HG02840 (cell line): ENCODE measurements around the gene RHO.
"Not testable (repeated sequence)": the region's sequence is repeated elsewhere in the genome, so short reads cannot be mapped to it uniquely, and the experiment has no call there.

Source experiments
- ATAC-seq: cut with Tn5 transposase; IDR thresholded peaks from one replicate; pipeline ENCODE4 v1.9.1; 2021; ENCODE audit warnings: mild to moderate bottlenecking, moderate library complexity, moderate number of reproducible peaks; ENCODE audit not compliant: unreplicated experiment, low FRiP score

Gene RHO

DNA sequence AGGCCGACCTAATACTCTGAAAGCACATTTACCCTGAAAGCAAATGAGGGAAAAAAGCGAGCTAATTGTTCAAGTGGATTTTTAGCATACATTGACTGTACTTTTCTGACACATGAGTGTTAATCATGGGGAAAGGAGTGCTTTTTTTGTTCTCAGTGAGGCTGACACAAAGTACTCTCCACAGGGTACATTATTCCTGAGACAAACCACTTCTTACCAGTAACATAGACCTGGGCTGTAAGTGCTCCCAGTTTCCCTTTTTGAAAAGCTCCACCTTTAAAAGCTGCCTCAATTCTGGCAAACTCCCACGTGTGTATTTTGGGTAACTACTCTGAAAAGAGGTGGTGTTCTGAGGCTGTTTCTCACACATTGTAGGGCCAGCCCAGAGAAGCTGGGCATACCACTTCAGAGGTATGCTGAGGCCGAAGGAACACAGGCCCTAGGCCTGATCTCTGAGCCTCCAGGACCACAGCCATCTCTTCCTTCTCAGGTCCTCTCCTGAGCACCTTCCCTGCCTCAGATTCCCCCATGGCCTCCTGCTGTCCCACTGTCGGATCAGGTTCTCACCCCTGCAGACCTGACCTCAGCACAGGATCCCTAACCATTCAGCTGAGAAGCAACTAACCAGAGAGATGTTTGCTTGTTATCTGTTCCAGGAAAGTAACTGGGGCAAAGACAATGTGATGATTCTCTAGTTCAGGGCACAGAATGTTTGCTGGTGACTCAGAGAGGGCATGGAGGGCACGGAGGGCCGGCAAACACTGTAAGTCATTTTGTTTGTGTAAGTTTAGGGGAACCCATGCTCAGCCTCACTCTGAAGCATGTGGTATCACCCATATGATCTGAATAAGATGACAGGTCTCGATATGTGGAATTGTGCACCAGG lies 29.6 kb upstream of the RHO start:
- not testable (repeated sequence) for ATAC-seq

- ATAC-seq: not testable (repeated sequence)
Measured at GRCh38 chr3:129499604-129500333, 28.7 kb upstream of the RHO start.

GRCh38 chr3:129500334-129500658 lies 28.1 kb upstream of the RHO start:
- ATAC-seq: no peak

DNA sequence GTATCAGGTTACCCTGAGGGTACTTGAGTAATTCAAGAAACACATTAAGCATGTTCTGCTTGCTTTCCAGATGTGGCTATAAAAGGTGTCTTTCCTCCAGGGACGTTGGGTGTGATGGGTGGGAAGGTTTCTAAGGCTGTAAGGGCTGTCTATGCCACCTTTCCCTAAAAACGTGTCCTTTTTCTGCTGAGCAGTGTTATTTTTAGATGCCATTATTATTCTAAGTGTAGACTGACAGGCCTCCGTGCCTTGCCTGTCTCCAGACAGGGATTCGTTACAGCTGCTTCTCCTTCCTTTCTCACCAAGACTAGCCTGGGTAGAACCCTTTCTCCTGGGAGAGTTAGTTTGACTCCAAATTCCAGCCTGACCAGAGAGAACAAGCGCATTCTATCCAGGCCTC lies 26.8 kb upstream of the RHO start:
- ATAC-seq: no peak

DNA sequence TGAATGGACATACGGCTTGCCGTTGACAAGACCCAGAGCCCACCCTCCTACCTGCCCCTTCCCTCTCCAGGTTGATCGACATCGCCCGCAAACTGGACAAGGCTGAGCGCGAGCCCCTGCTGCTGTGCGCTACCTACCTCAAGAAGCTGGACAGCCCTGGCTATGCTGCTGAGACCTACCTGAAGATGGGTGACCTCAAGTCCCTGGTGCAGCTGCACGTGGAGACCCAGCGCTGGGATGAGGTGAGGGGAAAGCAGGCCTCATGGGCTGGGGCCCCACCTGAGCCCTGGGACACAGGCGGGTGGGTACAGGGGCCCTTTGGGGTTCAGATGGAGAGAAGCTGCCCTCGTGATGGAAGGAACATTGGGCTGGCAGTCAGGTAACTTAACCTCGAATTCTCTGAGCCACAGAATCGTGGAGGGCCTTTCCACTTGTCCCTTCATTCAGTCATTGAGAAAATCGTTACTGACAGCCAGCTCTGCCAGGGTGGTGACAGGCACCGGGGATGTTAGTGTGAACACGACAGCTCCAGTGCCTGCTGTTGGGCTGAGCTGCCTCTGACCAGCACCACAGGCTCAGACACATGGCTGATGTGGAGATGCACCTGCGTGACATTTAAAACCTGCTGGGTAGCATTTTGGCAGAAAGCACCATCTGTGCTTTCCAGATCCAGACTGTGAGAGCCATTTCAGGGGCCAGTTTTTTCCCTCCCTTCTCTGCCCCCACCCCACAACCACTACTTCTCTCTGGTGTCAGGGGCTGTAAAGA lies 25.6 kb upstream of the RHO start:
- ATAC-seq: no peak

- no peak for ATAC-seq
Measured at GRCh38 chr3:129503471-129504291, 24.8 kb upstream of the RHO start.

DNA sequence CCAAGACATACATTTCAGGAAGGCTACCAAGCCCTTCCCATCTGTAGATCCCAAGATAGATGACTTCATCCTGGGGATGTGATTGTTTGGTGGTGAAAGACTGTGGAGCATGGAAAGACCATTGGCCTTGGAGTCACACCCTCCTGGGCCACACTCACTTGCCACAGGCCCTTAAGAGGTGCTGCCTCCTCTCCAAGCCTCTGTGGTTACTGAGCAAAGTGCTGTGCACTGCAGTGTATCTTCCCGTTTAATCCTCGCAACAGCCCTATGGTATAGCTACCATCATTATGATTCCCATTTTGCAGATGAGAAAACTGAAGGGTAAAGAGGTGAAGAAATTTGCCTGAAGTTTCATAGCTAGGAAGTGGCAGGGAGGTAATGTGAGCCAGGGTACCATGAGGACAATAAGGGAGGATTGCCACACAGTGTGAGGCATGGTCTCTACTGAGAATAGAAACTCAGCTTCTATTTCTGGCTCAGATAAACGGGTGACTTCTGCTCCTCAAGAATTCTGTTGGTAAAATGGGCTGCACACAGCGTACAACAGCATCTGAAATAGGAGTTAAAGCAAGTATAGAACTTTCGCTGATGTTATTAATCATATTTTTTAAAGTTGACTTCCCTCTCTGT lies 23.9 kb upstream of the RHO start:
- ATAC-seq: no peak

GRCh38 chr3:129505341-129505740 lies 23.1 kb upstream of the RHO start:
- ATAC-seq: no peak

DNA sequence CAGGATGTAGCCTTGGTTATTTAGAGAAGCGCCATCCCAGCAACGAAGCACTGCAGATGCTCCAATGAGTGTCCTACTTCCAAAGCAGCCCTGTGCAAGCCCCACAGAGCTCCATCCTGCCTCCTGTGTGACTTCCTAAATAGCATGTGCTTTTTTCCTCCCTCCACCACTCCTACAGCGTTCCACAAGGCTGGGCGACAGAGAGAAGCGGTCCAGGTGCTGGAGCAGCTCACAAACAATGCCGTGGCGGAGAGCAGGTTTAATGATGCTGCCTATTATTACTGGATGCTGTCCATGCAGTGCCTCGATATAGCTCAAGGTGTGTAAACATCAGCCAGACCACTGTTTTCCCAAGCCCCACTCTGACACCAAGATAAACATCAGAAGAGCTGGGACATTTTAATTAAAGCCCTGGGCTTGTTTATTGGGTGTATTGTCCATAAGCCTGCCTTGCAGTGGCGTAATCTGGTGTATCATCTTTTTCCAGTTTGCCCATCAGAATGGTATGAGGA lies 22.2 kb upstream of the RHO start:
- ATAC-seq: no peak

DNA sequence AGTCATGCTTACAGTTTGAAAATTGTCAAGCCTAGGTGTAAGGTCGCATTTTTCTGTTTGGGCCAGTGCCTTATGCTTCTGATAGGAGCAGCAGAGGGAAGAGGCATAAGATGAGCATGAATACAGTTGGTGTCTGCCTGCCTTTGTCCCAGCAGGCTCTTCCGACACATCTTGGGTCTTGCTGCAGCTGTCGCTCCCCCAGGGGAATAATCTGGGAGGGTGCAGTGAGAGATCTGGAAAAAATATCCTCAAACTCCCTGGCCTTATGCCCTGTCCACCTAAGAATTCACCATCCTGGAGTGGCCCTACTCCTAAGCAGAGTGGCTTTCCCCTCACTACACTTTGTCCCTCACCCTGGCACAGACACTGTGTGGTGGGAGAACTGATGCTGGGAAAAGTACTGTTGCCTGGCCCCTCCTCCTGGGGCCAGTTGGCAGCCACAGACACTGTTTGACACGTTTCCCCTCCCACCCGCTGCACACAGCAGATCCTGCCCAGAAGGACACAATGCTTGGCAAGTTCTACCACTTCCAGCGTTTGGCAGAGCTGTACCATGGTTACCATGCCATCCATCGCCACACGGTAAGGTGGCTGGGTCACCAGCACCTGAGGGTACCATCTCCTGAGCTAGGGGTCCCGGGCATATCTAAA lies 21.1 kb upstream of the RHO start:
- ATAC-seq: no peak

GRCh38 chr3:129512595-129512994 lies 15.8 kb upstream of the RHO start:
- no peak for ATAC-seq

- no peak for ATAC-seq
Measured at GRCh38 chr3:129513705-129514104, 14.7 kb upstream of the RHO start.

DNA sequence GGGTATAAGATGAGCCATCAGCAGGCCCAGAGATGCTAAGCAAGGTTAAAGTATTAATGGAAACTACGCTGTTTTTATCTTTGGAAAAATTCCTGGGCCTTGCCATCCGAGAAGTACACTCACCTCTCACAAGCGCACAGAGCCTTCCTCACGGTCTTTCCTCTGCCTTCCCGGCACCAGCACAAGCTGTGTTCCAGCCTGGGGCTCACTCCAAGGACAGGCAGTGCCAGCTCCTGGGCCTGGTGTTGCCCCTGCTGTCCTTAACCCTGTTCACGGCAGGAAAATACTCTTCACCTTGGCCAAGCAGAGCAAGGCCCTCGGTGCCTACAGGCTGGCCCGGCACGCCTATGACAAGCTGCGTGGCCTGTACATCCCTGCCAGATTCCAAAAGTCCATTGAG lies 14.3 kb upstream of the RHO start:
- no peak for ATAC-seq

- ATAC-seq: no peak
Measured at GRCh38 chr3:129514563-129514962, 13.9 kb upstream of the RHO start.

DNA sequence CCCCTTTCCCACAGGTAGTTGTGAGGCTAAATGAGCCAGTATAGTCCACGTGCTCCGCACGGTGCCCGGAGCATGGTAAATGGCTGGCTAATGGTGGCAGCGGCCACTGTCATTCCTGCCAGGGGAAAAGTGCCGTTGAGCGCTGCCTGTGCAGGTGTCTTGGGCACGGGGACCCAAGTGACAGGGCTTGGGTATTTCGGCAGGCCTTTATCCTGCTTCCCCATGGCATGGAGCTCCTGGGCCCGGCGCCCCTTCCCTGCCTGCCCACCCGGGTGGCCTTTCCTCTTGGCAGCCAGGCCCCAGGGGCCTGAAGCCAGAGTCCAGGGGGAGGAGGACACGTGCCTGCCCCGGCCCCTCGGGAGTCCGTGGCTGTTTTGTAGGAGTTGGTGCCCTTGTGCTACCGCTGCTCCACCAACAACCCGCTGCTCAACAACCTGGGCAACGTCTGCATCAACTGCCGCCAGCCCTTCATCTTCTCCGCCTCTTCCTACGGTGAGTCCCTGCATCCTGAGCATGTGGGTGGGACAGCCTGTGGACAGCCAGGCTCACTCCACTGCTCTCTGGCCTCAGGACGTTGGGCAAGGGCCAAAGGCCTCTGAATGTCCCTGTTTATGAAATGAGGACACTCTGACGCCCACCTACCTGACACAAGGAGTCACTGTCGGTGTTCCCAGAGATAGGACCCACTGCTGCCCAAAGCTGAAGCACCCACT lies 13.2 kb upstream of the RHO start:
- ATAC-seq: not testable (repeated sequence)

DNA sequence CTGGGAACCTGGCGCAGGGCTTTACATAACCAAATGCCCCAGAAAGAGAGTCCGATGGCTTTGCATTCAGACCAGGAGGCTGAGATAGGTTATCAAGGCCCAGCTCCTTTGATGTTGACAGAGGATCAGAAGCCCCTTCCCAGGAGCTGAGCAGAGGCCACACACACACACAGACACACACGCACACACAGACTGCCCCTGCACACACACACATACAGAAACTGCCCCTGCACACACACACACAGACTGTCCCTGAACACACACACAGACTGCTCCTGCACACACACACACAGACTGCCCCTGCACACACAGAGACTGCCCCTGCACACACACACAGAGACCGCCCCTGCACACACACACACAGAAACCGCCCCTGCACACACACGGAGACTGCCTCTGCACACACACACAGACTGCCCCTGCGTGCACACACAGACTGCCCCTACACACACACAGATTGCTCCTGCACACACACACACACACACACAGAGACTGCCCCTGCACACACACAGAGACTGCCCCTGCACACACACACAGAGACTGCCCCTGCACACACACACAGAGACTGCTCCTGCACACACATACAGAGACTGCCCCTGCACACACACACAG lies 12.5 kb upstream of the RHO start:
- ATAC-seq: not testable (repeated sequence)

DNA sequence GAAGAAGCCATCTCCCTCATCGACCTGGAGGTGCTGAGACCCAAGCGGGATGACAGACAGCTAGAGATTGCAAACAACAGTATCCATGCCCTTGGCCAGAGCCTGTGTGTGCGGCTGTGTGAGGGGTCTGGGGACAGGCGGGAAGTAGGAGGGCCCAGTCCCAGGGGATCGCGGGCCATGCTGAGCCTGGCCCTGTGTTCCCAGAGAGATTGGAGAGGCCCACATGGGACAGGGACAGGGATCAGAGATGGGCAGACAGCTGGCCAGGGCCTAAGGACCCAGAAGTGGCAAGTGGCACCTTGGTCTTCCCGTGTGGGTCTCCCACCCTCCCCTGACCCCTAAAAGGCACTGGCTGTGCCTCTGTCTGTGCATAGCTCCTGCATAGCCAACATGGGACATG lies 10.9 kb upstream of the RHO start:
- no peak for ATAC-seq

DNA sequence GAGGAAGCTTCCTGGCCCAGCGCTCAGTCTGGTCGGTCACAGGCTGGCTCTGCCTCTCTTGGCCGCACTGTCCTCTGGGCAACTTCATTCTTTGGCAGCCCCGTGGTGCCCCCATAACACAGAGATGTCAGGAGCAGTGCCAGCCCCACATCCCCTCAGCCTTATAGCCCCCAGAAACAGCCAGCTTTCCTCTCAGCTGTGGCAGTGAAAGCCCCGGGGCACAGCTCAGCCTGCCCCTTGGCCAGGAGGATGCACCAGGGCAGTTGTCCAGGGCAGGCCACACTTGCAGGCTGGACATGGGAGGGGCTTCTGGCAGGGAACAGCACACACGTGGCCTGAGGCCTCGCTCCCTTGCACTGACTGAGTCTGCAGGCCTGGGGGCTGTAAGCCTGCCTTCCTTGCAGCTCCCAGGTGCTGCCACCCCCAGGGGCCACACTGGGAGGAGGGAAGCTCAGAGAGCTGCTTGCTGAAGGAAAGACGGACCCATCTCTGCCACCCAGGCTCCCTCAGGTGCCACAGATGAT lies 10.3 kb upstream of the RHO start:
- no peak for ATAC-seq
